SK-N-SH treated with all-trans-retinoic acid at 6 μM for 48 hours (cell line): Measurements from ENCODE around the gene MMP21.

ENCODE experiments used
- ARNTL ChIP-seq: fragments of 450-650 bp; formaldehyde crosslinking; IDR thresholded peaks from 2 replicates; pipeline ENCODE4 v1.5.0; 2020; ENCODE audit warnings: low read depth, mild to moderate bottlenecking, moderate library complexity, borderline replicate concordance
- PATZ1 ChIP-seq: fragments of 250-450 bp; sonication (Bioruptor Pico); IDR thresholded peaks from 2 replicates; pipeline ENCODE4 v1.8.0; 2020; ENCODE audit warnings: mild to moderate bottlenecking, moderate library complexity, borderline replicate concordance
- ZFP30 ChIP-seq: fragments of 450-650 bp; formaldehyde crosslinking; IDR thresholded peaks from 2 replicates; pipeline ENCODE4 v1.5.0; 2022; ENCODE audit warnings: mild to moderate bottlenecking, moderate library complexity

GRCh38 chr10:125823663-125824251, 48.1 kb upstream of the MMP21 start:
- TF ChIP-seq ARNTL (CRISPR knock-in tag) (no peak), ZFP30 (CRISPR knock-in tag) (no peak), PATZ1 (no peak)
